T-helper 2 cell treated with Interferon-gamma antibody and Interleukin-4, amounts not matched to agents 100 ng/mL and 5 ng/mL, for 36 hours (primary cell): ENCODE measurements around the gene CDH15. TPM values are rescaled to one million over a fixed set of nuclear protein-coding genes. Genes with fewer than 3 reads are reported as not detected.

Experiments used
- intact Hi-C: fragments of 100-400 bp; cut with micrococcal nuclease; formaldehyde crosslinking; loops from one replicate; pipeline ENCODE4 v1.15.1; 2023
- total RNA-seq: library from RNA; stranded (reverse); gene quantifications from 2 replicates; pipeline ENCODE4 v1.2.3, GENCODE V29; 2022

The CDH15 gene
- total RNA-seq, 1 donor from 2014 or later, result not detected

- intact Hi-C loops, result no loop called here
Measured at GRCh38 chr16:89140401-89140800, 31.1 kb upstream of the CDH15 start.

GRCh38 chr16:89140981-89141883, 30.3 kb upstream of the CDH15 start:
- intact Hi-C loops, result no loop called here

GRCh38 chr16:89141884-89142267, 29.7 kb upstream of the CDH15 start:
- intact Hi-C loops, result no loop called here

DNA sequence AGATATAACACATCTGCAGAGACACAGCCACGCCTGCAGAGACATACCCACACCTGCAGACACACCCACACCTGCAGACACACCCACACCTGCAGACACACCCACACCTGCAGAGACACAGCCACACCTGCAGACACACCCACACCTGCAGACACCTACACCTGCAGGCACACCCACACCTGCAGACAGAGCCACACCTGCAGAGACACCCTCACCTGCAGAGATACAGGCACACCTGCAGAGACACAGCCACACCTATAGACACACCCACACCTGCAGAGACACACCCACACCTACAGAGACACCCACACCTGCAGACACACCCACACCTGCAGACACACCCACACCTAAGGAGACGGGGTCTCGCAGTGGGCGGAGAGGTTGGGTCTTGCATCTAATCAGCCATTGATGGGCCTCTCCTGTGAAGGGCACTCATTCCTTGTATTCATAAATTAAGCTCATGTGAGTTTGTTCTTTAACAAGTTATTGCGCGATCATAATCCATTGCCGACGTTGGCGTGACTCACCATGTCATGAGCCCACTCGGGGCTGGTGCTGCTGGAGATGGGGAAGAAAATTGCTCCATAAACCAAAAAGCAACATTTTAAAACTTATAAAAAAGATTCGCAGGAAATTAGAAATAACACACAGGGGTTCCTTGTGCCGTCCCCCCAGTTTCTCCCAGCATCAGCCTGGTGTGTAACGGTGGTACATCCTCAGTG, 28.9 kb upstream of the CDH15 start:
- intact Hi-C loops, result no loop called here

GRCh38 chr16:89143201-89143741, 28.3 kb upstream of the CDH15 start:
- intact Hi-C loops, result no loop called here

DNA sequence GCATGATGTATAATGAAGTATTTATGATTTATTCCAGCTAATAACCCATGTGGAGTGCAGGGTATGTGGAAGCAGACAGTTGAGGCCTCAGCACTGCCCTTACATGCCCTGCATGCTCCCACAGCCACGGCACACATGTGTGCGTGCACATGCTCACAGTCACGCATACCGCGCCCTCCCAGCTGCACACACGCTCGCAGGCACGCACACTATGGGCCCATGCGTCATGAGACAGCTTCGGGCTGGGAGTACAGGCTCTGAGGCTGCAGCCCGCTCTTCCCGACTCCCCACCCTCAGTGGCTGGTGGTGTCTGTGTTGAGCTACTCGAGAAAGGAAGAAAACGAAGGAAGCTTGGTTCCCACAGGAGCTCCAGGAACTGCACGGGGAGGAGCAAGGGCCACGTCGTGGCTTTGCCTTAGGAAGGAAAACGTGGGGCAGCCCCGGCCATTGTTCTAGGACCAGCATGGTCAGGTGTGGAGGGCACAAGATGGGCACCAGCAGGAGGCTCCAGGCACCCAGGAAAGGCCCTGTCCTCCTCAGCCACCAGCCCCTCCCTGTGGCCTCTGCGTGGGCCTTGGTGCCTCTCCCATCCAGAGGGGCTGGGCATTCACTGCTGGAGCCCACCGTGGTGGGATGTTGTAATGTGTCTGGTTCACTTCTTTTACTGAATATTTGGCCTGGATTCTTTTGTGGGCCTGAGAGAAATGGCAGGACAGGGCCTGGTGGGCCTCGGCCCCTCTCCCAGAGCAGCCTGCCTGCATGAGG, 27.5 kb upstream of the CDH15 start:
- intact Hi-C loops, result no loop called here

GRCh38 chr16:89144681-89145080, 26.9 kb upstream of the CDH15 start:
- intact Hi-C loops, result no loop called here

- intact Hi-C loops, result no loop called here
Measured at GRCh38 chr16:89145406-89146161, 26.0 kb upstream of the CDH15 start.

- intact Hi-C loops, result no loop called here
Measured at GRCh38 chr16:89146211-89147005, 25.1 kb upstream of the CDH15 start.

GRCh38 chr16:89147085-89147817, 24.3 kb upstream of the CDH15 start:
- intact Hi-C loops, result no loop called here

DNA sequence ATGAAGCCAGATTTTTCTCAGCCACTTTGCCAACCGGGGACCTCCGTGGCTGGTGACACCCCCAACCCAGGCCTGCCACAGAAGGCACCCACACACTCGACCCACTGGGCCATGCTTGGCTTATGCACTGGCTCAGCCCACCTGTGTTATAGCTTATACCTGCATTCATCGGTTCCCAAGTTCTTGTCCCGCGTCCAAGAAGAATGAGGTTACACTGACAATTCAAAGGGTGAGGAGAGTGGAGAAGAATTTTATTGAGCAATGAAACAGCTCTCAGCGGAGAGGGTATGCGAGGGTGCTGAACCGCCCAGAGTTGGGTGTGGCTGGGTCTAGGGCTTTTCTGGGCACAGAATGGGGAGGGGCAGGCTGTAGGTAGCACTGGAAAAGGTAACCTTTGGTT, 22.2 kb upstream of the CDH15 start:
- intact Hi-C loops, result no loop called here

- intact Hi-C loops, result no loop called here
Measured at GRCh38 chr16:89150090-89150835, 21.3 kb upstream of the CDH15 start.

DNA sequence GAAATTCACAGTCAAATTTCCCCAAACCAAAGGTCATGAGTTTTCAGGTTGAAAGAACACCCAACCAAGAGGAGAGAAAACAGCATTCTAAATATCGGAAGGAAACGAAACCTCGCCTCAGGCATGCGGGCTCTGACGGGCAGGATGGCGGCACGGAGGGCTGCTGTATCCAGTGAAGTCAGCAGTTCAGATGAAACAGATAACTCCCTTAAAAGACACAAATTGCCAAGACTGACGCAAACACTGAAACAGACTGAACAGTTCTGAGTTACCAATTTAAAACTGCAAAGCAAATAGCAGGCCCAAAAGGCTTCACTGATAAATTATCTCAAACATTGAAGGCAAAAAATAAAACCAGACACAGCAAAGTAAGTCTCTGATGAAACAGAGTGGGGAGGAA, 20.6 kb upstream of the CDH15 start:
- intact Hi-C loops, result no loop called here

GRCh38 chr16:89152831-89153700, 18.5 kb upstream of the CDH15 start:
- intact Hi-C loops, result no loop called here

DNA sequence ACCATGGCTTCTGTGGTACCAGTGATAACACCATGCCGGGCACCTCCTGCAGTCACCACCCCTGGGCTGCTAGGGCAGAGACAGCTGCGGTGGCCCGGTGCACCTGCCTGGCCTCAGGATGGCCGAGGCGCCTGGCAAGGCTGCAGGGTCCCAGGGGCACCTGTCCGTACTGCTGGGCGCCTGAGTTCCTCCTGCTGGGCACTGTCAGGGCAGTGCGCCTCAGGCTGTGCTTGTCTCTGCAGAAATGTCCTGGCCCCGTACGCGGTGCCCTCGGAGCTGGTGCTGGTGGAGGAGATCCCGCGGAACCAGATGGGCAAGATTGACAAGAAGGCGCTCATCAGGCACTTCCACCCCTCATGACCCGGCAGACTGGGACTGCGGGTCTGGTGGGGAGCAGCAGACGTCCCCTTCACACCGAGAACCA, 17.7 kb upstream of the CDH15 start:
- intact Hi-C loops, result no loop called here

DNA sequence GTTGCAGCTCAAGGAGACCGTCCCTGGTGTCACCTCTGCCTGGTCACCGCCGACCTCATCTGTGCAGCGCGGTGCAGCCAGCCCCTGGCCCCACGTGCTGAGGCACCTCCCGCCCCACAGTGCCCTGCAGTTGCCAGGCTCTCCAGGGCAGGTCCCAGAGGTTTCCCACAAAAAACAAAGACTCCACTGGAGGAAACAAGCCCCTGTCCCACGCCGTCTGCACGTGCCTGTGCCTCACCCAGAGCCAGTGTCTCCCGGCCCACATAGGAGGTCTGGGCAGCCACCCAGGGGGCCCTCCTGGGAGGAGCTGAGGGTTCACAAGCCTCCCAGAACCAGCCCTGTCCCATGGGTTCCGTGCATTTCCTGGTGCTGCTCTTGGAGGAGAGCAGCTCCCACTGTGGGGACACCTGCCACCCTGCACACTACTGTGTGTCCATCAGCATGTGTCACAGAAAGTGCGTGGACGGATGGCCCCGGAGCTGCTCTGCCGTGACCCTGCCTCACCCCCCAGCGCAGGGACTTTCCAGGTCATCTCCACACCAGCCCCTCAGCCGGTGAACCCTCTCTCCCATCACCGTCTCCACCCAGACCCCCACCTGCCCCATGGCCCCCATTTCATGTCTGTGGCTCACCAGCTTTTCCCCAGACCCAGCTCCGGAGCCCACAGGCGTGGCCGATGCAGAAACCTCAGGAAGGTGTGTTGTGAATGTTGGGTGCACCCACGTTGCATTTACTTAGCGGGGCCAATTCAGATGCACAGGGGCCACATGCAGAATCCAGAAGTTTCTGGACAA, 17.0 kb upstream of the CDH15 start:
- intact Hi-C loops, result no loop called here

DNA sequence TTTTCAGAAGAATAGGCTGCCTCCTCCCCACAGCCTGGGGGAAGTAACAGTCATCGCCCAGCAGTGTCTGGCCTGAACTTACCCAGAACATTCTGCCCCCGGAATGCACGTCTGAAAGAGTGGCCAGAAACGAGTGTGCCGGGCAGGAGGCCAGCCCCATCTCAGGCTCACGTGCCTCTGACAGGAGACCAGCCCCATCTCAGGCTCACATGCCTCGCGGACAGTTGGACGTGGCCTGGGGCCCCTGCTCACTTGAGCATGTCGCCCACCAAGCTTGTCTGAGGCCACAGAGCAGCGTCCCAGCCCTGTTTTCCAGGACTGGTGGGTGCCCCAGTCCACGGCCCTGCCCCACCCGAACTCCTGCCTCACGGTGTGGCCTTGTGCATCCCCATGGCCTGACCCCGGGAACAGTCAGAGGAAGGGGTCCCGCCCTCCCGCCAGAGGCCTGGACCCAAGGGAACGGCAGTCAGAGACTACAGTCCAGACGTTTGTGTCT, 16.3 kb upstream of the CDH15 start:
- intact Hi-C loops, result no loop called here
